Astrocyte (in vitro differentiated cells and primary cell): ENCODE data around the gene COQ8A. TPM values are rescaled to one million over a fixed set of nuclear protein-coding genes. Genes with fewer than 3 reads are reported as not detected.

Experiments
- DNase-seq: peaks from one replicate; pipeline ENCODE4 v3.0.0-alpha.2; 2010; ENCODE audit warnings: low read depth
- FAIRE-seq: peaks from 2 replicates; lab custom pipeline; 2011; peaks lifted over from hg19 to GRCh38; lab: Jason Lieb, UNC
- H2AFZ ChIP-seq: 2 replicates; pipeline ENCODE4 v1.6.0; 2012; ENCODE audit warnings: low read depth, low read length, inconsistent platforms
- H3K27ac ChIP-seq: 2 replicates; pipeline ENCODE4 v1.5.1; 2011; ENCODE audit warnings: low read depth, low read length, inconsistent platforms
- H3K27me3 ChIP-seq: 2 replicates; pipeline ENCODE4 v1.6.0; 2011; ENCODE audit warnings: low read length, inconsistent platforms; ENCODE audit not compliant: insufficient read depth
- H3K36me3 ChIP-seq: 2 replicates; pipeline ENCODE4 v1.5.1; 2011; ENCODE audit warnings: low read length, inconsistent platforms; ENCODE audit not compliant: insufficient read depth
- H3K4me1 ChIP-seq: 2 replicates; pipeline ENCODE4 v1.5.1; 2011; ENCODE audit warnings: low read length, inconsistent platforms; ENCODE audit not compliant: insufficient read depth
- H3K4me2 ChIP-seq: 2 replicates; pipeline ENCODE4 v1.6.0; 2012; ENCODE audit warnings: low read length, inconsistent platforms
- H3K4me3 ChIP-seq: 2 replicates; pipeline ENCODE4 v1.5.1; 2011; ENCODE audit warnings: low read depth, mild to moderate bottlenecking, low read length, inconsistent platforms; ENCODE audit not compliant: insufficient read depth
- H3K79me2 ChIP-seq: 2 replicates; pipeline ENCODE4 v1.6.0; 2012; ENCODE audit warnings: mild to moderate bottlenecking, low read length, inconsistent platforms; ENCODE audit not compliant: insufficient read depth
- H3K9ac ChIP-seq: 2 replicates; pipeline ENCODE4 v1.6.0; 2012; ENCODE audit warnings: mild to moderate bottlenecking, low read length, inconsistent platforms
- H3K9me3 ChIP-seq: 2 replicates; pipeline ENCODE4 v1.5.1; 2012; ENCODE audit warnings: low read depth, mild to moderate bottlenecking, low read length, inconsistent platforms; ENCODE audit not compliant: insufficient read depth
- H4K20me1 ChIP-seq: 2 replicates; pipeline ENCODE4 v1.6.0; 2012; ENCODE audit warnings: low read length, inconsistent platforms; ENCODE audit not compliant: insufficient read depth
- H3K27ac Mint-ChIP-seq: one replicate; pipeline ENCODE4 v1.8.0; 2021; ENCODE audit warnings: mild to moderate bottlenecking, mixed read lengths; ENCODE audit not compliant: unreplicated experiment
- H3K27me3 Mint-ChIP-seq: one replicate; pipeline ENCODE4 v1.8.0; 2021; ENCODE audit warnings: low read depth, mixed read lengths; ENCODE audit not compliant: unreplicated experiment
- H3K36me3 Mint-ChIP-seq: one replicate; pipeline ENCODE4 v1.8.0; 2021; ENCODE audit warnings: low read depth, mixed read lengths; ENCODE audit not compliant: unreplicated experiment
- H3K4me1 Mint-ChIP-seq: one replicate; pipeline ENCODE4 v1.8.0; 2021; ENCODE audit warnings: low read depth, mixed read lengths; ENCODE audit not compliant: unreplicated experiment
- H3K4me3 Mint-ChIP-seq: one replicate; pipeline ENCODE4 v1.8.0; 2021; ENCODE audit warnings: mild to moderate bottlenecking, moderate library complexity, mixed read lengths; ENCODE audit not compliant: unreplicated experiment
- H3K9me3 Mint-ChIP-seq: one replicate; pipeline ENCODE4 v1.8.0; 2021; ENCODE audit warnings: mild to moderate bottlenecking, mixed read lengths; ENCODE audit not compliant: unreplicated experiment
- CTCF ChIP-seq: IDR thresholded peaks from 2 replicates; pipeline ENCODE4 v1.5.1; 2011; ENCODE audit warnings: low read depth, mild to moderate bottlenecking, inconsistent platforms, low read length, moderate library complexity; ENCODE audit not compliant: insufficient read depth
- EZH2 ChIP-seq: IDR thresholded peaks from 2 replicates; pipeline ENCODE4 v1.6.1; 2012; ENCODE audit warnings: mild to moderate bottlenecking, low read length, inconsistent platforms; ENCODE audit not compliant: insufficient read depth
- total RNA-seq: library from RNA; stranded (reverse); gene quantifications from 2 replicates; pipeline ENCODE4 v1.2.1, GENCODE V29; 2021

The COQ8A gene
- total RNA-seq, 1 donor from 2014 or later: 8.2 TPM

DNA sequence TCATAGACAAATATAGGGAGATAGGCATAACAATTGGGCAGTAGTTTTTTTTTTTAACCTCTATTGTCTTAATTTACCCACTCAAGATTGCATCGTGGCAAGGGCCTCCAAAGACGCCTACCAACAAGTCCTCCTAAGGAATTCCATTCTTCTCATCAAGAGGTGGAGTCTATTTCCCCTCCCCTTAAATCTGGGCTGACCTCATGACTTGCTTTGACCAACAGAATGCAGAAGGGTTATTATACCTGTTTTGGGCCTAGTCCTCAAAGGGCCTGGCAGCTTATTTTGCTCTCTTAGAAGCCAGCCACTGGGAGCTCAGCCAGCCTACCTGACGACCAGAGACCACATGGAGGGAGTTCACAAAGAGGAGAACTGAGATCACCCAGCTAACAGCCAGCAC is 92.3 kb downstream of the COQ8A start:
- DNase-seq (no peak), FAIRE-seq (no peak)
- Mint-ChIP-seq H3K36me3 (peaks cover 4% of the 10 kb centered on the region), H3K4me3 (no peak overlapping the region), H3K9me3 (no peaks in the 10 kb centered on the region), H3K27ac (no peak overlapping the region), H3K27me3 (no peaks in the 10 kb centered on the region), H3K4me1 (peaks cover 1% of the 10 kb centered on the region)
- Histone ChIP-seq H3K9ac (no peak overlapping the region), H3K4me3 (no peak overlapping the region), H3K9me3 (no peaks in the 10 kb centered on the region), H3K27ac (no peak overlapping the region), H3K36me3 (peaks cover 11% of the 10 kb centered on the region), H3K4me2 (no peak overlapping the region), H4K20me1 (no peaks in the 10 kb centered on the region), H2AFZ (no peak overlapping the region), H3K27me3 (no peaks in the 10 kb centered on the region), H3K4me1 (no peaks in the 10 kb centered on the region), H3K79me2 (no peaks in the 10 kb centered on the region)
- TF ChIP-seq EZH2: no peak
- TF ChIP-seq CTCF: no peak

- Mint-ChIP-seq H3K27ac (no peak overlapping the region), H3K4me3 (no peak overlapping the region), H3K9me3 (no peaks in the 10 kb centered on the region), H3K36me3 (peaks cover 7% of the 10 kb centered on the region), H3K4me1 (peaks cover 1% of the 10 kb centered on the region), H3K27me3 (no peaks in the 10 kb centered on the region)
- H3K4me2 ChIP-seq: no peak overlapping the region
- H3K9ac ChIP-seq: no peak overlapping the region
- H4K20me1 ChIP-seq: no peaks in the 10 kb centered on the region
- H3K9me3 ChIP-seq: no peaks in the 10 kb centered on the region
- TF ChIP-seq EZH2: no peak
- TF ChIP-seq CTCF: no peak
- no peaks in the 10 kb centered on the region for H3K4me1 ChIP-seq
- no peaks in the 10 kb centered on the region for H3K27me3 ChIP-seq
- H3K36me3 ChIP-seq: peaks cover 9% of the 10 kb centered on the region
- H3K4me3 ChIP-seq: no peak overlapping the region
- no peak overlapping the region for H3K27ac ChIP-seq
- no peak for DNase-seq
- H3K79me2 ChIP-seq: no peaks in the 10 kb centered on the region
- no peak for FAIRE-seq
- no peak overlapping the region for H2AFZ ChIP-seq
Measured at GRCh38 chr1:227033880-227034279, 93.8 kb downstream of the COQ8A start.

GRCh38 chr1:227035316-227035715 is 95.2 kb downstream of the COQ8A start:
- no peaks in the 10 kb centered on the region for H3K79me2 ChIP-seq
- no peak overlapping the region for H3K4me2 ChIP-seq
- H3K27me3 Mint-ChIP-seq: no peaks in the 10 kb centered on the region
- H3K9me3 ChIP-seq: no peaks in the 10 kb centered on the region
- DNase-seq: no peak
- peaks cover 7% of the 10 kb centered on the region for H3K36me3 ChIP-seq
- H3K4me1 ChIP-seq: no peaks in the 10 kb centered on the region
- no peak overlapping the region for H3K27ac ChIP-seq
- H3K9ac ChIP-seq: no peak overlapping the region
- H3K9me3 Mint-ChIP-seq: no peaks in the 10 kb centered on the region
- peaks cover 1% of the 10 kb centered on the region for H3K4me1 Mint-ChIP-seq
- H3K36me3 Mint-ChIP-seq: peaks cover 12% of the 10 kb centered on the region
- no peak for TF ChIP-seq EZH2
- TF ChIP-seq CTCF: no peak
- FAIRE-seq: no peak
- no peak overlapping the region for H3K27ac Mint-ChIP-seq
- H4K20me1 ChIP-seq: no peaks in the 10 kb centered on the region
- no peak overlapping the region for H2AFZ ChIP-seq
- no peak overlapping the region for H3K4me3 Mint-ChIP-seq
- no peak overlapping the region for H3K4me3 ChIP-seq
- H3K27me3 ChIP-seq: no peaks in the 10 kb centered on the region
